Stimulated activated CD4-positive, alpha-beta T cell treated with anti-CD3 and anti-CD28 coated beads, Interleukin-15, amount 100 ng/mL, for 1 hour (primary cell): ENCODE data around the gene PRKG1.
"Not testable (repeated sequence)": the region's sequence is repeated elsewhere in the genome, so short reads cannot be mapped to it uniquely, and the experiment has no call there.

Experiments used
- DNase-seq, 2 donors: peaks; one replicate each; pipeline ENCODE4 v3.0.0-alpha.2; 2020; ENCODE audit warnings: low read depth in 1 of 2, low spot score in 1 of 2

The PRKG1 gene

DNA sequence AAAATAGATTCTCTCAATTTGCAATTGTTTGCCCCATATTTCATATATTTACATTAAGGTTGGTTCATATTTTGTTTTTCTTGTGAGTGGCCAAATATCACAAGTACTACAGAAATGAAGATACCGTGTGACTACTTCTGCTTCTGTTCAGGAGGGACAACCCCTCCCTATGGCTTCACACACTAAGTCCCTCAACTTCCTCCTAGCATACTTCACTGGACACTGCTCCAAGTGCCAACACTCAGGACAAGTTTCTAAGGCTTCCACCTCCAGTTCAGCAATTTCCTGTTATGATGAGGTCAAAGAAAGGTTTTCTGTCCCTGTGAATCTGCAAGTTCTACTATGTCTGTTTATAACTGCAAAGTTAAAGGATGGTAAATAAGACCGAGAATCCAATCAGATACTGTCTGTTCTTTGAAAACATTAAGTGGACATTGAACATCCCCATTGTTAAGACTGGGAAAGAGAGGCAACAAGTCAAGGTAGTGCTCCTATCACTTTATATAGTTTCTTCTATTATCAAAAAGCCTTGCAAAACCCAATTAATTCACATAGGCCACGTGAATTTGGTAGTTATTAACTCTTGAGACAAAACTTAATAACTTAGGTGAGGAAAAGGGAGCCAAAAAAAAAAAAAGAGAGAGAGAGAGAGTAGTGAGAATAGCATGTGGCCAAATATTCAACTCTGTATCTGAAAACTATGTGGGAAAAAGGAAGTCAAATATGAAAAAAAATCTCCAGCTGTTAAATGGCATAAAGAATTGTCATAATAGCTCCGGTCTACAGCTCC lies 1158.5 kb downstream of the PRKG1 start:
- DNase-seq = no peak

DNA sequence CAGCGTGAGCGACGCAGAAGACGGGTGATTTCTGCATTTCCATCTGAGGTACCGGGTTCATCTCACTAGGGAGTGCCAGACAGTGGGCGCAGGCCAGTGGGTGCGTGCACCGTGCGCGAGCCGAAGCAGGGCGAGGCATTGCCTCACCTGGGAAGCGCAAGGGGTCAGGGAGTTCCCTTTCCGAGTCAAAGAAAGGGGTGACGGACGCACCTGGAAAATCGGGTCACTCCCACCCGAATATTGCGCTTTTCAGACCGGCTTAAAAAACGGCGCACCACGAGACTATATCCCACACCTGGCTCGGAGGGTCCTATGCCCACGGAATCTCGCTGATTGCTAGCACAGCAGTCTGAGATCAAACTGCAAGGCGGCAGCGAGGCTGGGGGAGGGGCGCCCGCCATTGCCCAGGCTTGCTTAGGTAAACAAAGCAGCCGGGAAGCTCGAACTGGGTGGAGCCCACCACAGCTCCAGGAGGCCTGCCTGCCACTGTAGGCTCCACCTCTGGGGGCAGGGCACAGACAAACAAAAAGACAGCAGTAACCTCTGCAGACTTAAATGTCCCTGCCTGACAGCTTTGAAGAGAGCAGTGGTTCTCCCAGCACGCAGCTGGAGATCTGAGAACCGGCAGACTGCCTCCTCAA lies 1159.2 kb downstream of the PRKG1 start:
- DNase-seq = not testable (repeated sequence)

DNA sequence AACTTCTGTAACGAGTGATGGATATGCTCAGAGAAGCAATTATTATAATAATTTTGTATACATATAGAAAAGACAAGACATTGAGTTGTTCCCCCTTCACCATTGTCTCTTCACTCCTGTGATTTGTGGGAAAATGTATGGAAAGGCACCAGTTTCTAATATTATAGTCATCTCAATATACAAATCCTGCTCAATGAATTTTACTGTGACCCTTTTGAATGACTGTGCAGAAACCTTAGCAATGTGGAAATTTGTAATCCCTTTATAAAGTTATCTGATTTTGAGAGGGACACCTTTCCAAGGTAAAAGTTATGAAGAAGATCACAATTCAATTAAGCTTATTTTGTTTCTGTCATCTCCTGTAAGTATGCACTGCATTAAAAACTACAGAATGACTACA lies 1165.5 kb downstream of the PRKG1 start:
- no peak for DNase-seq

DNA sequence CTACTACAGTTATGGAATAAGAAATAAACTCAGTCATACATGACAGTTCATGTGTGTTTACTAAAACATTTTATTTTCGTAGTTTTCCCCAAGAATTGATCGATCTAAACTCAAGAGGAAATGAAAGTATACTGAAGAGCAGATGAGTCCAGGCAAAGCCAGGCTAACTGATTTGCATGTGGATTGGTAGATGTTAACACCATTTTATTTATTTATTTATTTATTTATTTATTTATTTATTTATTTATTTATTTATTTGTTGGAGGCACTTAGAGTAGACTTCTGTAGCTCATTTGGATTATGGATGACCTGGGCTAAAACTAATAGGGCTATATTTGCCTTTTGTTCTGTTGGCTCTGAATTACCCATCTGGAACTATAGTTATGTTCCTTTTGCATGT lies 1171.3 kb downstream of the PRKG1 start:
- no peak for DNase-seq

DNA sequence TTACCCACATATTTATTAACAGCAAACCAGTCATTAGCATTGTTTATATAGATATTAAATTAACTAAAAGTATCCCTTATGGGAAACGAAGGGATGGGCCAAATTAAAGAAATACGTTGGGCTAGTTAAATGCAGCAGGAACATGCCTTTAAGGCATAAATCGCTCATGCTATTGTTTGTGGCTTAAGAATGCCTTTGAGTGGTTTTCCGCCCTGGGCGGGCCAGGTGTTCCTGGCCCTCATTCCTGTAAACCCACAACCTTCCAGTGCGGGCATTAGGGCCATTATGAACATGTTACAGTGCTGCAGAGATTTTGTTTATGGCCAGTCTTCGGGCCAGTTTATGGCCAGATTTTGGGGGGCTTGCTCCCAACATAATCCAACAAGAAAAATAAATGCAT lies 1173.6 kb downstream of the PRKG1 start:
- not testable (repeated sequence) for DNase-seq

DNA sequence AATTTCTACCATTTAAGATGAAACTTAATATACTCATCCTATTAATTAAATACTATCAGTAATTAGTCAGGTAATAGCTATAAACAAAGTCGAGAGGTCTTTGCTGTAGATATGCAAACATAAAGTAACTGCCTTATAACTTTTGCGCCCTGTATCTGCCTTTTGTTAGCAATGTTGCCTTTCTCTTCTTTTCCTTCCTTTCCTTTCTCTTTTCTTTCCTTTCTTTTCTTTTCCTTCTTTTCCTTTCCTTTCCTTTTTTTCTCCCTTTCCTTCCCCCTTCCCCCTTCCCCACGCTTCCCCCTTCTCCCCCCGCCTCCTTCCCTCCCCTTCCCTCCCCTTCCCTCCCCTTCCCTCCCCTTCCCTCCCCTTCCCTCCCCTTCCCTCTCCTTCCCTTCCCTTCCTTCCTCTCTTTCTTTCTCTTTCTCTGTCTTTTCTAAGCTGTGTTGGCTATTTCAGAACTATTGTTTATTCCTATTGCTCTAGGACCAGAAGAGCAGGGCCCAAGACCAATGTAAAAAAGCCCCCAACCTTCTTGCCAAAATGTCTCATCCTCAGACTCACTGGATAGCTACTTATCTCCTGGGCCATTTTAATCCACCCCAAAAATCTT lies 1174.5 kb downstream of the PRKG1 start:
- DNase-seq = no peak

DNA sequence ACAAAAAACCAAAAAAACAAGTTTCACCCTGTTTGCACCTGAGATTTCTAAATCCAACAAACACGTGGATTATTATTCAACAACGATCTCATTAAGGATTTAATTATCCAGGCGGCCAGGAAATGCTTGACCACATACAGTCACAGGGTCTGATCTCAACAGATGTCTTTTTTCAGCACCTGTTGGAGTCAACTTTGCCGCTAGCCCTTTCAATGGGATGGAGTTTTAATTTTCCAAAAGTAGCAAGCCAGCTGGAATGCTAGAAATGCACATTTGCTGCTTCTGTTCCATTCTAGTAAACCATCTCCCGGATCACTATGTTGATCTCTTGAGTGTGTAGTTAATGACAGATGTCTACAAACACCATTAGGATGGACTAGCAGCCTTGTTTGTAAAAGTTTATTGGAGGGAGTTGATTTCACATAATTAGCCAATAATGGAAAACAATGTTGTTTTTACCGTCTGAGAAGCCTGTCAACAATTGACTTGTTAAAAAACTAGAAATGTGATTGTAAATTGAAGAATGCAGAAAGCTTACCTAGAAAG lies 1175.6 kb downstream of the PRKG1 start:
- DNase-seq = no peak

DNA sequence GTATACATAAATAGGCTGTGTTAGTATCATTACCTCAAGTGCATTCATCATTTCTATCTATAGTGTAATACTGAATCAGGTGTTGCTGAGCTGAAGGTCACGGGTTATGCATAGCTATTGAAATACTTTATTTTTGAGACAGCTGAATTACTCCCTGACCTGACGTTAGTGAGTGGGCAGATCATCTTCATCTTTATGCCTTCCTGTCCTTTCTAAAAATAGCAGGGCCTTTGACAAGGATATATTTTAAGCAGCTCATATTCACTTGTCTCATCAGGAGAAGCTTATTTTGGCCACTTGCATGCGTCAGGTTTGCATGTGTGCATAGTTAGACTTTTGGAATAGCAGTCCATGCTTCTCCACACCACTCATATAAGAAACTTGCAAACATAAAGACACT lies 1176.2 kb downstream of the PRKG1 start:
- no peak for DNase-seq

DNA sequence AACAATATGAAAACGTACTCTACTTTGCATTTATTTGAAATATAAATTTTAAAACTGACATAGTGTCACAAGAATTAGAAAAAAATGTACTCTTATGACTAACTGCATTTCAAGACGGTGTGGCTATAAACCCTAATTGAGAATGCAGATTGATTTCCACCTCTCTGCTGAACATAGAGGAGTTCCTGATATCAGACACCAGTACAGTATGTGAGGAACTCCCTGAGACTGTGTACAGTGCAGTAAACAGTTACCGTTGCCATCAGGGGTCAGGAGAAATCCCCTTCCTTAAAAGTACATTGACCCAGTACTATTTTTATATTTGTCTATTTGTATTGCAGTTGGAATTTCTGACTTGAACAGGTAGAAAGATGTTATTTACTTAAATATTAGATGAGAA lies 1178.0 kb downstream of the PRKG1 start:
- no peak for DNase-seq

DNA sequence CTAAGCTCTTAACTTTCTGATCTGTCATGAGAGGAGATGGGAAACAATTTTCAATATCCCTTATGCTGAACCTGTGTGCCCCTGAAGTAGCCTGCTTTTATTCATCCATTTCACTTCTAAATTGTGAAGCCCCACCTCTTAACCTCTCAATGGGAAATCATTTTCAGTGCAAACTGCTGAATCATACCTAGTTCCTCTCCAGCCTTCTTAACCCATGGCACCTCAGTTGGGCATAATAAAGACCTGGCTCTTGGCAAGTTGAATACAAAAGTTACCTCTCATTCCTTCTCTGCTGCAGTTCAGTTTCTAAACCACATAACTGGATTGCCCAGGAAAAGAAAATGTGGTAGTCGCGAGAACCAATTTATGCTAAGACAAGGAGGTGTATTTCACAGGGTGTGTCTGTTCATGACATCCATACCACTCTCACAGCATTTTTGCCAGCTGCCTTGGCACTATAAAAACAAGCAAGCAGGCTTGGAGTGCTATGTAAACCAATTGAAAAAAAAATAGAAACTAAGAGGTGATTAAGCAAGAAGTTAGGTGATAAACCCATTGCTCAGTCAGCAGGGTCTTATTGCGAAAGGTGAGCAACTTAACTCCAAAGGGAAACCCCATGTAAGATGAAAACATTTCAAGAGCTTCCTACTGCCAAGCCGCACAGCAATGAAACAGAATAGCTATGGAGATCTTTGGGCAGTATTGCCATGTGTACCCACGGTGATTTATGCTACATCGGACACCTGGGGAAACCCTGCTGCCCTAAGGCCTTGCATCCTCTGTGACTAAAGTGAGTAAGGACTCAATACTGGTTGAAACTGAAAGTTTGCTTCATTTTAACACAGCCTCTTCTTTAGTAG lies 1182.8 kb downstream of the PRKG1 start:
- DNase-seq = no peak

DNA sequence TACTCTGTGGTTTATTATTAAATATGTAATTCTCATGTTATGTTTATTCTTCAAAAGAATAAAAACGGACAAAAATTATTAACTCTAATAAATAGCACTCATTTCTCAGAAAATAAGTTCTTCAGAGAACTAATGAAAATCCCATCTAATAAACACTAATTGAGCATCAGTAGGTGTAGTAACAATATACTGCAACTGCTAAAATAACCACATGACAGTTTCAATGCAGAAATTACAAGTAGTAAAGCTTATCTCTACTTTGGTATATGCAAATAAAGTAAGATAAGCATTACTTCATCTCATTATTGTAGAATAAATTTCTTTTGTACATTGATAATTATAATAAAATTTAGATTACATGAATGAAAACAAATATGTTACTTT lies 1183.4 kb downstream of the PRKG1 start:
- no peak for DNase-seq

DNA sequence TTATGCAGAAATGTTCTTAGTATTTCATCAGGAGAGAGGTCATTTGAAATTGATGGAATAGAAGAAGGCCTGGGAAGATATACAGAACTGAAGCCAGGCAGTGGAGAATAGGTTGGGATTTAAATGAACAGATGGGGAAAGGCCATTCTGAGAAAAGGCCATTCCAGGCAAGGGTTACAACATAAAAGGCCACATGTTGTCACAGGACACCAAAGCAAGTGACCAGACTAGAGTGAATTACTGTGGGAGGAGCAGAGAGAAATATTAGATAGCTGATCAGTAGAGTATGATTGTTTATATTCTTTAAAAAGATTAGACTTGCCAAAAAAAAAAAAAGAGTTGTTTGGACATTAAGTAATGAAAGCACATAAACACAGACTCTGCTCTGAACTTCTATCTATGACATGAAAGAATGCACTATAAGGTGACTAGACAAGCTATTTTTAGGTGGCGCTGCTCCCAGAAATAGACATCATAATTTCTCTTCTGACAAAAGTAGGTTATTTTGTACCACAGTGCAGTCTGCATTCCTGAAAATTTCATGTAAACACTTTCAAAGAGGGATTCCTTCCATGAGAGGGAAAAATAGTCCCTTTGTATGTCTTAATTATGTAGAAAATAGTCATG lies 1184.6 kb downstream of the PRKG1 start:
- no peak for DNase-seq

DNA sequence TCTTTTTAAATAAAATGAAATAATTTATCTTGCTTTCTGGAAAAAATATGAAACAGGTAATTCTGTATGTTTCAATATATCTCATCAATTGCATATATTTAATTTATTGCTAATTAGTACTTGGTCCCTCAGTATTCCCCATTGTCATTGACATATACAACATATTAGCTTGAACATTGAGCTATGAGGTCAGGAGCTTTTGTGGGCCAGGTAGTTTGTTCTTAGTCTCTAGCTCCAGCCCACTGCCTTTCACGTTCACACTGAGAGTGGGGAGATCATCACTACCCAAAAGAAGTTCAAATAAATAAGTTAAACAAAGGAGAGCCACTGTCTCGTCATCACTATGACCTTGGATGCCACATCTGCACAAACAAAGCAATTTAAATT lies 1185.1 kb downstream of the PRKG1 start:
- DNase-seq = no peak

DNA sequence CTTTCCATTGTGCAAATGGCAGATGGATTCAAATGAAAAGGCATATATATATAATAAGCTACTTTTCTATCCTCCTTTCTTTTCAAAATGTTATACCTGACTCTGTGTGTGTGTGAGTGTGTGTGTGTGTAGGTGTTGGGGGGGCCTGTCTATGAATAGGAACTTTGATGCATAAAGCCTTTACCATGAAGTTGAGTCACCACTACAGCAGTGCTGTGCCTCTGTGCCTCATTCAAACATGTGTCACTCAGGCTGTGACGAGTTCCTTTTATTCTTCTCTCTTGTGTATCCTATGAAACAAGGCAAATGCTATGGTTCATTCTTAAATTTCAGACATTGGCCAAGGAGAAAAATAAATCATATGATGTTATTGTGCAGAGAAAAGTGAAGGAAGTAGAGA lies 1187.1 kb downstream of the PRKG1 start:
- DNase-seq = no peak

DNA sequence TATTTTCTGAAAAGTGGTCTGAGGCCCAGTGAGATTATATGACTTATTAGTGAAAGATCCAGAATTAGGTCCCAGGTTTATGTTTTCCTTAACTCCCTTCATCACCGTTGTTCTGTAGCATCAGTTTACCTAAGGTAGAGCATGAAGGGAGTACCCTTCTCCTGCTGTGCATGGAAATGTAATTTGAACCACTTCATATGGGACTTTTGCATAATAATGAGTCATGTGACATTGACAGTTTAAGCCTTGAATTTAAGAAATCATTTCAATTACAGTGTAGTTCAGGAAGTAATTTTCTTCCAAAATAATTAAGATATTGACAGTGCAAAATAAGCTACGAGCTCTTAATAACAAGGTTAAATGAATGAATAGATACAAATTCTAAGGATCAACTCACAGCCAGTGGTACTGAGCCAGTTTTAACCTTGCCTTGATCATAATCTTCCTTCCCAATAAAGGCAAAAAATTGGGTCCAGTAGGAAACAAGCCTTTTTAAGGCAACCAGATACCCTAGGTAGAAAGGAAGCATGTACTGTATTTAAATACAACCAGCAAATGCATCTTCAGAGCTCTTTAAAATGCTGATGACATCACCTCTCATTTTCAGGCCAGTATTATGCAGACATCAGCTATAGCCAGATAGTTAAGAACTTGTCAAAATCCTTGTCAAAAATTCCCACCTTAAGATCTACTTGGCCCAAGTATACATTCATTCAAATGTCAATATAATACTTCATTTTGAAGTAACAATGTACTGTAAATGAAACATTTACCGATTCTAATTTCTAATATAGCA lies 1191.0 kb downstream of the PRKG1 start:
- DNase-seq = no peak

DNA sequence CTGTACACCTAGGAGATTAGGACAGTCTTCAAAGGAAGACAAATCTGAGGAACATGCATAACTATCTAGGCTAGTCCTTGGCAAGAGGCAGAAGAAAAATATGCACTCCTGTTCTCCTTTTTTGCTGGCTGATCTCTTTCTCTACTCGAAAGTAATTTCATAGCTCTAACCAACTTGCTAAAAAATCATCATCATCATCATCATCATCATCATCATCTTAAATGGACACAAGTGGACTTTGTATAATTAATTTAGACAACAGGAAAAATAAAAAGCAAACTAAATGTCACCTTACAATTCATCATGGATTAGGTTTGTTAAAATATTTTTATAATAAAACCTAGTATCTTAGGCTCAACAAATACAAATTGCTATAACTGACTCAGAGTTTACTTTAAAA lies 1192.6 kb downstream of the PRKG1 start:
- DNase-seq = no peak

DNA sequence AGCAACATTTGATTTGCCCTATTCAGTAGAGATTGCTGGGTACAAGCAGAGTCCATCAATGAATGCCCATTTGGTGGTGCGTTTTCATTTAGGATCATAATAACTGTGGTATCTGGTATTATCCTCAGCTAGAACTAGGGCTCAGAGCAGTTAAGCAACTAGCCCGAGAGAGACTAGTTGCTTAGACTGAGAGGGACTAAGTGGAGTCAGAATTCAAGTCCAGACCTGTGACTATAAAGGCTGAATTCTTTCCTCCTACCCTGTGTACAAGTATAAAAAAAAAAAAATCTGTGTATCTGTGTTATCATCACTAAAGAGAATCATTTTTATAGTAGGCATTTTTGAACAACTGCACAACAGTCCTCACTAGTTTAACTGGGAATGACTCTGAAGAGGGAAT lies 1194.5 kb downstream of the PRKG1 start:
- no peak for DNase-seq

DNA sequence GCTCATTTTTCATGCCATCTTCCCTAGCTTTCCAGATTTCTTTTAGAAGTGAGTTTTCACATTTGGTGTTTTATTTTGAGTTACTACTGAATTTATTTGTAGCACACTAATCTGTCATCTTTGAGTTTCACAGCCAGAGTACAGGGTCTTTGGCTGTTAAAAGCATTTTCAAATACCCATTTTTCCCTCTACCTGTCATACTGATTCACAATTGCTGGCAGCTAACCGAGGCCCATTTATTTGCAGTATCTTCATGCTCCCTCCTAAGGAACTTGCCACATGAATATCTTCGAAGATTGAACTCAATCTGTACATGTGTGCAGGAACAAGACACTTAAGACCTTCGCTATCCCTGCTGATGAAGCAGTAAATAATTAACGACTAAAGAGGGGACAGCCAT lies 1194.9 kb downstream of the PRKG1 start:
- no peak for DNase-seq

DNA sequence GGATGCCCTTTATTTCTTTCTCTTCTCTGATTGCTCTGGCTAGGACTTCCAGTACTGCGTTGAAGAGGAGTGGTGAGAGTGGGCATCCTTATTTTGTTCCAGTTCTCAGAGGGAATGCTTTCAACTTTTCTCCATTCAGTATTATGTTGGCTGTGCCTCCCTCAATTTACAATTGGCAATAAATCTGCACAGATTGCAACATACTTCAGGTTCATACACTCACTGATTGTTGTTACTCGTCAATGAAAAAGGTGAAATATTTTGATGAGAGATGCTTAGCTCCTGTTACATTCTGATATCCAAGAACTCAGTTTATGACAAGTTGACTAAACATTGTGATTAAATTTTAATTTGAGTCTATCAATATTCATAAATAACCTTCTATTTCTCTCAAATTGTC lies 1201.9 kb downstream of the PRKG1 start:
- no peak for DNase-seq

DNA sequence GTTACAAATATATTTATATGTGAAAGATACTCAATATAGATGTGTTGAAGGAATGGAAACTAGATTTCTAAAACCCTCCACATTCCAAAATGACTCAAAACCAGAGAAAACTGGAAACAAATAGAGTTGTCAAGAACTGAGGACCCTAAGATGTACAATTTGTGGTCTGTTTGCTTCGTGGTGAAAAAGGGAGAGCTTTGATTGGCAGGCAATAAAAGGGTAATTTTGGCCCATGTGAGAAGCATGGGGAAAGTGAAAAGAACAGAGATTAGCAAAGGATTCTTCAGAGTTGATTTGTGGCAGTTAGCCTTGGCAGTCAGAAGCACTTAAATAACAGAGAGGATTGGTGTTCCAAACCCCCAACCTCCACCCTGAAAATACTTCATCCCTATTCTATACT lies 1202.7 kb downstream of the PRKG1 start:
- DNase-seq = no peak
